ENCODE measurements around the gene UBN1.

The UBN1 gene

GRCh38 chr16:4884972-4885874 is 37.9 kb downstream of the UBN1 start:
- Histone ChIP-seq H3K9me2 (ENCODE audit: low read depth, low read length) (no peaks in the 10 kb centered on the region), H3K9ac (ENCODE audit: low read length) (no peak overlapping the region), H3K79me2 (ENCODE audit: insufficient read depth, low read length) (no peaks in the 10 kb centered on the region), H4K20me1 (ENCODE audit: insufficient read depth, low read length) (no peaks in the 10 kb centered on the region), H3K27ac (ENCODE audit: low read depth, low read length, poor library complexity, severe bottlenecking) (no peak overlapping the region), H3K9me3 (ENCODE audit: low read length) (no peaks in the 10 kb centered on the region), H3K4me2 (ENCODE audit: low read length) (no peak overlapping the region), H2AFZ (ENCODE audit: low read length) (no peak overlapping the region), H3K4me1 (ENCODE audit: insufficient read depth, low read length, severe bottlenecking) (no peaks in the 10 kb centered on the region), H3K36me3 (ENCODE audit: insufficient read depth, low read length) (peaks cover 56% of the 10 kb centered on the region), H3K27me3 (ENCODE audit: insufficient read depth, low read length) (no peaks in the 10 kb centered on the region), H3F3A (ENCODE audit: insufficient read depth, low read length) (no peaks in the 10 kb centered on the region), H3K4me3 (ENCODE audit: low read depth, low read length, poor library complexity, severe bottlenecking) (no peak overlapping the region)
- TF ChIP-seq EZH2 (IDR thresholded peaks at IDR 0.05; ENCODE audit: borderline replicate concordance, low read length): no peak
- TF ChIP-seq, protein P1, sequence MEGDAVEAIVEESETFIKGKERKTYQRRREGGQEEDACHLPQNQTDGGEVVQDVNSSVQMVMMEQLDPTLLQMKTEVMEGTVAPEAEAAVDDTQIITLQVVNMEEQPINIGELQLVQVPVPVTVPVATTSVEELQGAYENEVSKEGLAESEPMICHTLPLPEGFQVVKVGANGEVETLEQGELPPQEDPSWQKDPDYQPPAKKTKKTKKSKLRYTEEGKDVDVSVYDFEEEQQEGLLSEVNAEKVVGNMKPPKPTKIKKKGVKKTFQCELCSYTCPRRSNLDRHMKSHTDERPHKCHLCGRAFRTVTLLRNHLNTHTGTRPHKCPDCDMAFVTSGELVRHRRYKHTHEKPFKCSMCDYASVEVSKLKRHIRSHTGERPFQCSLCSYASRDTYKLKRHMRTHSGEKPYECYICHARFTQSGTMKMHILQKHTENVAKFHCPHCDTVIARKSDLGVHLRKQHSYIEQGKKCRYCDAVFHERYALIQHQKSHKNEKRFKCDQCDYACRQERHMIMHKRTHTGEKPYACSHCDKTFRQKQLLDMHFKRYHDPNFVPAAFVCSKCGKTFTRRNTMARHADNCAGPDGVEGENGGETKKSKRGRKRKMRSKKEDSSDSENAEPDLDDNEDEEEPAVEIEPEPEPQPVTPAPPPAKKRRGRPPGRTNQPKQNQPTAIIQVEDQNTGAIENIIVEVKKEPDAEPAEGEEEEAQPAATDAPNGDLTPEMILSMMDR (IDR thresholded peaks at IDR 0.05; ENCODE audit: low read length): no peak

- Histone ChIP-seq H3K36me3 (ENCODE audit: insufficient read depth, low read length) (peaks cover 46% of the 10 kb centered on the region), H3K79me2 (ENCODE audit: insufficient read depth, low read length) (no peaks in the 10 kb centered on the region), H3K4me1 (ENCODE audit: insufficient read depth, low read length, severe bottlenecking) (no peaks in the 10 kb centered on the region), H3K9me2 (ENCODE audit: low read depth, low read length) (no peaks in the 10 kb centered on the region), H3K9ac (ENCODE audit: low read length) (no peak overlapping the region), H3K9me3 (ENCODE audit: low read length) (no peaks in the 10 kb centered on the region), H4K20me1 (ENCODE audit: insufficient read depth, low read length) (no peaks in the 10 kb centered on the region), H3K27me3 (ENCODE audit: insufficient read depth, low read length) (no peaks in the 10 kb centered on the region), H3F3A (ENCODE audit: insufficient read depth, low read length) (no peaks in the 10 kb centered on the region), H3K4me2 (ENCODE audit: low read length) (no peak overlapping the region), H2AFZ (ENCODE audit: low read length) (no peak overlapping the region), H3K27ac (ENCODE audit: low read depth, low read length, poor library complexity, severe bottlenecking) (no peak overlapping the region), H3K4me3 (ENCODE audit: low read depth, low read length, poor library complexity, severe bottlenecking) (no peak overlapping the region)
- no peak for TF ChIP-seq EZH2 (IDR thresholded peaks at IDR 0.05; ENCODE audit: borderline replicate concordance, low read length)
- TF ChIP-seq, protein P1 (IDR thresholded peaks at IDR 0.05; ENCODE audit: low read length): no peak
Observed at GRCh38 chr16:4886151-4886550, 38.9 kb downstream of the UBN1 start.

GRCh38 chr16:4888428-4889135 is 41.3 kb downstream of the UBN1 start:
- Histone ChIP-seq H3K4me3 (ENCODE audit: low read depth, low read length, poor library complexity, severe bottlenecking) (no peak overlapping the region), H3K4me1 (ENCODE audit: insufficient read depth, low read length, severe bottlenecking) (no peaks in the 10 kb centered on the region), H3F3A (ENCODE audit: insufficient read depth, low read length) (no peaks in the 10 kb centered on the region), H3K36me3 (ENCODE audit: insufficient read depth, low read length) (peaks cover 23% of the 10 kb centered on the region), H3K4me2 (ENCODE audit: low read length) (no peak overlapping the region), H3K9me2 (ENCODE audit: low read depth, low read length) (no peaks in the 10 kb centered on the region), H3K9me3 (ENCODE audit: low read length) (no peaks in the 10 kb centered on the region), H3K9ac (ENCODE audit: low read length) (no peak overlapping the region), H3K27ac (ENCODE audit: low read depth, low read length, poor library complexity, severe bottlenecking) (no peak overlapping the region), H4K20me1 (ENCODE audit: insufficient read depth, low read length) (no peaks in the 10 kb centered on the region), H2AFZ (ENCODE audit: low read length) (no peak overlapping the region), H3K27me3 (ENCODE audit: insufficient read depth, low read length) (no peaks in the 10 kb centered on the region), H3K79me2 (ENCODE audit: insufficient read depth, low read length) (no peaks in the 10 kb centered on the region)
- TF ChIP-seq, protein P1 (IDR thresholded peaks at IDR 0.05; ENCODE audit: low read length): no peak
- TF ChIP-seq EZH2 (IDR thresholded peaks at IDR 0.05; ENCODE audit: borderline replicate concordance, low read length): no peak

Measured in OCI-LY1 (cell line).